ENCODE measurements around the gene ZNRF2. TPM values are rescaled to one million over a fixed set of nuclear protein-coding genes. Genes with fewer than 3 reads are reported as not detected.

The ZNRF2 gene
- total and polyA plus RNA-seq, 2 of the 13 experiments (the other 11 are each of a cell fraction or from before 2014, with no cell fraction given) = 3.5 to 7.7 TPM

GRCh38 chr7:30284298-30285066 is at the start of gene ZNRF2 (continued):
- TF ChIP-seq SPEN (CRISPR knock-in tag; IDR thresholded peaks at IDR 0.05; ENCODE audit: low read depth) (peak; percentile 79), SUZ12 (IDR thresholded peaks at IDR 0.05; ENCODE audit: low read depth, low read length) (no peak), DR1 (CRISPR knock-in tag; IDR thresholded peaks at IDR 0.05) (peak; percentile 78), HBP1 (CRISPR knock-in tag; IDR thresholded peaks at IDR 0.05; ENCODE audit: low read depth) (peak; percentile 92; the same call in 1 of the 2 replicates), SALL1 (CRISPR knock-in tag; IDR thresholded peaks at IDR 0.05) (peak; percentile 82), ISL2 (CRISPR knock-in tag; IDR thresholded peaks at IDR 0.05) (0 out of 2 replicates have a peak, but pooled peaks have one; percentile 36), ZMYM2 (CRISPR knock-in tag; IDR thresholded peaks at IDR 0.05) (no peak; the same call in 1 of the 2 replicates), MED8 (CRISPR knock-in tag; IDR thresholded peaks at IDR 0.05; ENCODE audit: insufficient replicate concordance) (peak; percentile 51), ZNF883 (CRISPR knock-in tag; IDR thresholded peaks at IDR 0.05; ENCODE audit: not compliant biosample characterization) (peak; percentile 37), TCF12 (IDR thresholded peaks at IDR 0.05) (no peak), TCF12 (CRISPR knock-in tag; IDR thresholded peaks at IDR 0.05) (peak; percentile 28; the same call in 1 of the 2 replicates), ZNF24 (IDR thresholded peaks at IDR 0.05) (no peak), ZNF510 (CRISPR knock-in tag; IDR thresholded peaks at IDR 0.05; ENCODE audit: low read depth) (0 out of 2 replicates have a peak, but pooled peaks have one; percentile 35), TAF1 (CRISPR knock-in tag; IDR thresholded peaks at IDR 0.05) (peak; percentile 74), ZNF10 (CRISPR knock-in tag; IDR thresholded peaks at IDR 0.05; ENCODE audit: borderline replicate concordance, low read depth) (no peak), ZNF644 (CRISPR knock-in tag; IDR thresholded peaks at IDR 0.05; ENCODE audit: low read depth) (no peak), PAXIP1 (CRISPR knock-in tag; conservative IDR thresholded peaks at IDR 0.05) (peak; percentile 4; the same call in 1 of the 2 replicates), KLF6 (CRISPR knock-in tag; IDR thresholded peaks at IDR 0.05) (peak; percentile 40; the same call in 1 of the 2 replicates), CERS6 (CRISPR knock-in tag; IDR thresholded peaks at IDR 0.05) (no peak), RFX3 (CRISPR knock-in tag; IDR thresholded peaks at IDR 0.05) (no peak), ZNF713 (CRISPR knock-in tag; IDR thresholded peaks at IDR 0.05) (no peak), E2F1 (CRISPR knock-in tag; IDR thresholded peaks at IDR 0.05) (peak; percentile 74; the same call in 1 of the 2 replicates), HNRNPUL1 (IDR thresholded peaks at IDR 0.05; ENCODE audit: low read depth, low read length) (no peak)

Data from HepG2 (cell line).